PC-9 (cell line): ENCODE measurements around the gene GMPR2. TPM values are rescaled to one million over a fixed set of nuclear protein-coding genes. Genes with fewer than 3 reads are reported as not detected.

Source experiments
- BruUV-seq: library from RNA; stranded (reverse); fragments of 400-500 nt; replicated peaks from 2 replicates; lab custom pipeline; 2021; lab: Mats Ljungman, UMichigan
- CTCF ChIA-PET: fragments of 300-600 bp; sonication (Branson Sonifier 250); formaldehyde crosslinking; loops from one replicate; lab custom pipeline; 2022; ENCODE audit warnings: antibody characterized with exemption; lab: Charles Lee
- POLR2A ChIA-PET: fragments of 300-600 bp; sonication (Branson Sonifier 250); formaldehyde crosslinking; loops from one replicate; lab custom pipeline; 2022; ENCODE audit warnings: antibody characterized with exemption; ENCODE audit not compliant: unreplicated experiment; lab: Charles Lee
- DNase-seq, 2 experiments: peaks; one replicate each; pipeline versions ENCODE4 v3.0.0 to v3.0.0-alpha.2; 2015 to 2022; ENCODE audit warnings: mixed read lengths in 1 of 2
- H2AFZ ChIP-seq: fragments of 200-600 bp; sonication (generic); 2 replicates; pipeline ENCODE4 v1.8.1; 2017; ENCODE audit warnings: antibody characterized with exemption
- H3F3A ChIP-seq: fragments of 200-600 bp; sonication (generic); 2 replicates; pipeline ENCODE4 v1.8.1; 2017; ENCODE audit warnings: antibody characterized with exemption, mild to moderate bottlenecking, low read depth; ENCODE audit not compliant: insufficient read depth
- H3K27ac ChIP-seq: fragments of 200-600 bp; sonication (generic); 2 replicates; pipeline ENCODE4 v1.6.1; 2016; ENCODE audit warnings: mixed run types
- H3K27me3 ChIP-seq: fragments of 200-600 bp; sonication (generic); 2 replicates; pipeline ENCODE4 v1.6.1; 2016; ENCODE audit warnings: low read depth, mixed run types; ENCODE audit not compliant: insufficient read depth
- H3K36me3 ChIP-seq: fragments of 200-600 bp; sonication (generic); 2 replicates; pipeline ENCODE4 v1.6.1; 2016; ENCODE audit warnings: low read depth, mixed run types
- H3K4me1 ChIP-seq: fragments of 200-600 bp; sonication (generic); replicated peaks from 2 replicates; pipeline ENCODE4 v1.6.1; 2016; ENCODE audit warnings: mixed run types; ENCODE audit not compliant: insufficient read depth
- H3K4me2 ChIP-seq: fragments of 200-600 bp; sonication (generic); 2 replicates; pipeline ENCODE4 v1.6.1; 2017; ENCODE audit warnings: mixed run types
- H3K4me3 ChIP-seq: fragments of 200-600 bp; sonication (generic); 2 replicates; pipeline ENCODE4 v1.6.1; 2016; ENCODE audit warnings: mixed run types
- H3K79me2 ChIP-seq: fragments of 200-600 bp; sonication (generic); 2 replicates; pipeline ENCODE4 v1.6.1; 2017; ENCODE audit warnings: low read depth, mixed run types
- H3K9me2 ChIP-seq: fragments of 200-600 bp; sonication (generic); 2 replicates; pipeline ENCODE4 v1.8.1; 2017; ENCODE audit warnings: mild to moderate bottlenecking; ENCODE audit not compliant: insufficient read depth
- H3K9me3 ChIP-seq: fragments of 200-600 bp; sonication (generic); 2 replicates; pipeline ENCODE4 v1.8.1; 2016; ENCODE audit warnings: low read depth; ENCODE audit not compliant: insufficient read depth
- H4K20me1 ChIP-seq: fragments of 200-600 bp; sonication (generic); 2 replicates; pipeline ENCODE4 v1.8.1; 2017; ENCODE audit not compliant: insufficient read depth
- EZH2 ChIP-seq: fragments of 200-600 bp; sonication (generic); IDR thresholded peaks from 2 replicates; pipeline ENCODE4 v1.8.0; 2017; ENCODE audit warnings: antibody characterized with exemption, low read depth
- intact Hi-C: fragments of 100-400 bp; cut with micrococcal nuclease; formaldehyde crosslinking; loops from one replicate; pipeline ENCODE4 v1.10.0; 2022; ENCODE audit not compliant: unreplicated experiment
- total RNA-seq: library from RNA; stranded (reverse); gene quantifications from 2 replicates; pipeline ENCODE4 v1.2.3, GENCODE V29; 2021
- TF ChIP-seq, protein P1 (sequence below): fragments of 200-600 bp; sonication (generic); conservative IDR thresholded peaks from 2 replicates; pipeline ENCODE4 v1.6.1; 2017; ENCODE audit warnings: mixed run types, antibody characterized with exemption, mild to moderate bottlenecking, moderate library complexity

The GMPR2 gene
- total RNA-seq, 1 experiment from 2014 or later: 55.3 TPM

DNA sequence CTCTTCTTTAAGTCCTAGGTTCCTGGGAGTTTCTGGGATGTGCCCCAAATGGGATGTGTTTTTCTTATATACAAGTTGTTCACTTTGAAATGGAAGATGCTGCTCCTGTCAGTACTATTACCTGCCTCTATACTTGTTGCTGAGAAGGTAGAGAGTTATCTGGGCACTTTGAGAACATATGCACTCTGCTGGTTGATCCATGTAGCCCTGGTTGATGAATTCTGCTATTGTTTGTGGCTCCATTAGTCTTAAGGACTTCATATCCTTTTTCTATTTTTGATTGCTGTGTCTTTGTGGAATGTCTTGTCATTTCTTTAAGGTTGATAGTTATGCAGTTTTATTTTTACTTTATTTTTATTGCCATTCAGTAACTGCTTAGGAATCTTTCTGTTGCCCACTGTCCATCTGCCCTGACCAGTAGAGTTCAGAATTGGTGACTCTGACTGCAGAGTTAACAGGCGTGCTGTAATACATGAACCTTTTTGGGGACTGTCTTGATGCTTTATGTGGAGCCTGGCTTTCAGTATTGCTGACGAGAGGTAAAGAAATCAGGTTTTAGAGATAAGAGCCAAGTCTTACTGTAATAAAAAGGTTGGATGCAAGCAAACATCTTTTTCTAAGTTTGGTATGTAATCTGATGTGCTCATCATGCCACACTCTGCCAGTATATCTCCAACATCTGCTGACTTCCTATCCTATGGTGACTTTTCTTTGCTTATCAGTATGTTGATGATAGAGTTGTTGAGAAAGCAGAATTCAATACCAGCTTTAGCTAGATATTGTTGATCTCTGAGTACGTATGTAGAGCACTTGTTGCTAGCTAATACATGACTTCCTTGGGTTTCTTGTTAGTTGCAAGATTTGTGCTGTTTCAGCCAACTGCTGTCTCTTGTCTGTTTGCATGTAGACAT, 1.6 kb downstream of the GMPR2 start:
- H2AFZ ChIP-seq: no peak overlapping the region
- H3K4me1 ChIP-seq: peaks cover 12% of the 10 kb centered on the region
- no peak overlapping the region for H3K27ac ChIP-seq
- no peaks in the 10 kb centered on the region for H3K36me3 ChIP-seq
- H3K79me2 ChIP-seq: peaks cover 47% of the 10 kb centered on the region
- BruUV-seq: no TSS peak
- no peaks in the 10 kb centered on the region for H3K27me3 ChIP-seq
- TF ChIP-seq, protein P1, sequence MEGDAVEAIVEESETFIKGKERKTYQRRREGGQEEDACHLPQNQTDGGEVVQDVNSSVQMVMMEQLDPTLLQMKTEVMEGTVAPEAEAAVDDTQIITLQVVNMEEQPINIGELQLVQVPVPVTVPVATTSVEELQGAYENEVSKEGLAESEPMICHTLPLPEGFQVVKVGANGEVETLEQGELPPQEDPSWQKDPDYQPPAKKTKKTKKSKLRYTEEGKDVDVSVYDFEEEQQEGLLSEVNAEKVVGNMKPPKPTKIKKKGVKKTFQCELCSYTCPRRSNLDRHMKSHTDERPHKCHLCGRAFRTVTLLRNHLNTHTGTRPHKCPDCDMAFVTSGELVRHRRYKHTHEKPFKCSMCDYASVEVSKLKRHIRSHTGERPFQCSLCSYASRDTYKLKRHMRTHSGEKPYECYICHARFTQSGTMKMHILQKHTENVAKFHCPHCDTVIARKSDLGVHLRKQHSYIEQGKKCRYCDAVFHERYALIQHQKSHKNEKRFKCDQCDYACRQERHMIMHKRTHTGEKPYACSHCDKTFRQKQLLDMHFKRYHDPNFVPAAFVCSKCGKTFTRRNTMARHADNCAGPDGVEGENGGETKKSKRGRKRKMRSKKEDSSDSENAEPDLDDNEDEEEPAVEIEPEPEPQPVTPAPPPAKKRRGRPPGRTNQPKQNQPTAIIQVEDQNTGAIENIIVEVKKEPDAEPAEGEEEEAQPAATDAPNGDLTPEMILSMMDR: no peak
- TF ChIP-seq EZH2: no peak
- no peaks in the 10 kb centered on the region for H4K20me1 ChIP-seq
- no peaks in the 10 kb centered on the region for H3K9me2 ChIP-seq
- CTCF ChIA-PET: no interaction called here
- intact Hi-C loops: no loop called here
- H3K4me2 ChIP-seq: peak overlapping the region; percentile 96
- H3K9me3 ChIP-seq: no peaks in the 10 kb centered on the region
- peaks cover 8% of the 10 kb centered on the region; the same call in 1 of the 2 replicates for H3F3A ChIP-seq
- POLR2A ChIA-PET: interaction anchor here (0.7 kb wide), 1 partner anchor 36 kb away, joined by 4 read pairs; no protein-coding TSS in a partner anchor
- no peak for DNase-seq
- H3K4me3 ChIP-seq: no peak overlapping the region

- ChIA-PET POLR2A (no interaction called here), CTCF (no interaction called here)
- peaks cover 8% of the 10 kb centered on the region; the same call in 1 of the 2 replicates for H3F3A ChIP-seq
- H3K9me3 ChIP-seq: no peaks in the 10 kb centered on the region
- no peak overlapping the region for H3K27ac ChIP-seq
- no peak for TF ChIP-seq EZH2
- TF ChIP-seq, protein P1: no peak
- H3K4me2 ChIP-seq: no peak overlapping the region
- H3K9me2 ChIP-seq: no peaks in the 10 kb centered on the region
- no peak overlapping the region for H3K4me3 ChIP-seq
- no peaks in the 10 kb centered on the region for H3K36me3 ChIP-seq
- peaks cover 12% of the 10 kb centered on the region for H3K4me1 ChIP-seq
- no peaks in the 10 kb centered on the region for H3K27me3 ChIP-seq
- no TSS peak for BruUV-seq
- no peak for DNase-seq
- H4K20me1 ChIP-seq: no peaks in the 10 kb centered on the region
- H2AFZ ChIP-seq: no peak overlapping the region
- intact Hi-C loops: no loop called here
- H3K79me2 ChIP-seq: peaks cover 34% of the 10 kb centered on the region
Observed at GRCh38 chr14:24235804-24236688, 3.3 kb downstream of the GMPR2 start.

DNA sequence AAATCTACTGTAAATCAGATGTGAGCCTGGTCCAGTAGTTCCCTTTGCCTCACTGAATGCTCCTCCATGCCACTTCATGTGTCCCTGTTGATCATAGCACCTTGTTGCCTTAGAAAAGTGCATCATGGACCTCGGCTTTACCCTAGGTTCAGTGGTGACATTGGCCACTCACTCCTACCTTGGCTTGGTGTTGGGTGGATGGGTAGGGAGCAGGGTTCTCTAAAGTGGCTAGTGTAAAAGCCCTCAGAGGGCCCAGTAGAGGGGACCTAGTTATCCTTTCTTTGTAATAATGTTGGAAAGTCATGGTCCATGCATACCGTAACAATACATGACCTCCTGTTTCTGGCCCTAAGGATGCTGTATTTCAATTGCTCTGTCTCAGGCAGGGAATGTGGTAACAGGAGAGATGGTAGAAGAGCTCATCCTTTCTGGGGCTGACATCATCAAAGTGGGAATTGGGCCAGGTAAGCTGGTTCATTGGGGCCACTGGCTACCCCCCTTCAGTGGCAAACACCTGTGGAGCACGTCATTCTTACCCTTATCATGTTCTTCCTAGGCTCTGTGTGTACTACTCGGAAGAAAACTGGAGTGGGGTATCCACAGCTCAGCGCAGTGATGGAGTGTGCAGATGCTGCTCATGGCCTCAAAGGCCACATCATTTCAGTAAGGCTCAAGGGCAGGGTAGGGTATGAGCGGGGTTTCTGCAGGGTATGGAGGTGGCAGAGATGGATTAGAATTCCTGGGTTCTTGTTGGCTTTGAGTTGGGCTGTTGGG, 4.1 kb downstream of the GMPR2 start:
- peaks cover 8% of the 10 kb centered on the region; the same call in 1 of the 2 replicates for H3F3A ChIP-seq
- no peak overlapping the region for H3K4me2 ChIP-seq
- TF ChIP-seq, protein P1: no peak
- no peak for TF ChIP-seq EZH2
- no peaks in the 10 kb centered on the region for H3K27me3 ChIP-seq
- no peak for DNase-seq
- H3K4me3 ChIP-seq: no peak overlapping the region
- BruUV-seq: no TSS peak
- peaks cover 12% of the 10 kb centered on the region for H3K4me1 ChIP-seq
- CTCF ChIA-PET: no interaction called here
- intact Hi-C loops: no loop called here
- H3K79me2 ChIP-seq: peaks cover 26% of the 10 kb centered on the region
- H3K36me3 ChIP-seq: no peaks in the 10 kb centered on the region
- no peaks in the 10 kb centered on the region for H3K9me2 ChIP-seq
- POLR2A ChIA-PET: no interaction called here
- no peaks in the 10 kb centered on the region for H3K9me3 ChIP-seq
- no peak overlapping the region for H3K27ac ChIP-seq
- no peaks in the 10 kb centered on the region for H4K20me1 ChIP-seq
- H2AFZ ChIP-seq: no peak overlapping the region
